Measurements from ENCODE around the gene CHRNA5.

DNA sequence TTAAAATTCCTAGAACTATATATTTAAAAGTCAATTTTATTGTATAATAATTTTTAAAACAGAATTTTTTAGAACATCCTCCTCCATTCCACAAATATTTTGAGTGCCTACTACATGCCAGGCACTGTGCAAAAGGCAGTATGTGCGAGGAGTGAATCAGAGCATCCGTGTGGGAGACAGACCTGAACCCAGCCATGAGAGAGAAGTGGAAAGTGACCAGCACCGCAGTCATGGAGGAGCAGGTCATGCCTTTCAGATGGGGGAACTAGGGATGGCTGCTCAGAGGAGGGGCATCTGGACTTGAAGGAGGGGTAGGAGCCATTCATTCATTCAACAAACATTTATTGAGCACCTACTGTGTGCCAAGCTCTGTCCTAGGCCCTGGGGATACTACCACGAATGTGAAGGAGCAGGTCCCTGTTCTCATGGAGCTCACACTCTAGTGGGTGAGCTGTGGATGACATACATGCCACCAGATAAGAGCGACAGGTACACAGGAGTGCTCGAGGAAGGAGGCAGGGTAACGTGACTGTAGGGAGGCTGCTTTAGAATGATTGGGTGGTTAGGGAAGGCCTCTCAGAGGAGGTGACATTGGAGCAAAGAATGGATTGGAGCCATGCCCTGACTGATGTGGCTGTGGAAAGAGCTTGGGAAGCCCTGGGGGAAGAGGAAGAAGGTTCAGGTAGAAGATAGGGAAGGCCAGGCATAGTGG lies 58.6 kb downstream of the CHRNA5 start:
- TF ChIP-seq, protein P1, sequence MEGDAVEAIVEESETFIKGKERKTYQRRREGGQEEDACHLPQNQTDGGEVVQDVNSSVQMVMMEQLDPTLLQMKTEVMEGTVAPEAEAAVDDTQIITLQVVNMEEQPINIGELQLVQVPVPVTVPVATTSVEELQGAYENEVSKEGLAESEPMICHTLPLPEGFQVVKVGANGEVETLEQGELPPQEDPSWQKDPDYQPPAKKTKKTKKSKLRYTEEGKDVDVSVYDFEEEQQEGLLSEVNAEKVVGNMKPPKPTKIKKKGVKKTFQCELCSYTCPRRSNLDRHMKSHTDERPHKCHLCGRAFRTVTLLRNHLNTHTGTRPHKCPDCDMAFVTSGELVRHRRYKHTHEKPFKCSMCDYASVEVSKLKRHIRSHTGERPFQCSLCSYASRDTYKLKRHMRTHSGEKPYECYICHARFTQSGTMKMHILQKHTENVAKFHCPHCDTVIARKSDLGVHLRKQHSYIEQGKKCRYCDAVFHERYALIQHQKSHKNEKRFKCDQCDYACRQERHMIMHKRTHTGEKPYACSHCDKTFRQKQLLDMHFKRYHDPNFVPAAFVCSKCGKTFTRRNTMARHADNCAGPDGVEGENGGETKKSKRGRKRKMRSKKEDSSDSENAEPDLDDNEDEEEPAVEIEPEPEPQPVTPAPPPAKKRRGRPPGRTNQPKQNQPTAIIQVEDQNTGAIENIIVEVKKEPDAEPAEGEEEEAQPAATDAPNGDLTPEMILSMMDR (IDR thresholded peaks at IDR 0.05; ENCODE audit: low read length) = no peak
- TF ChIP-seq EZH2 (optimal IDR thresholded peaks at IDR 0.05; ENCODE audit: low read depth, low read length) (no peak), EZH2phosphoT487 (IDR thresholded peaks at IDR 0.05; ENCODE audit: low read length) (no peak)

All from MM.1S (cell line).